HG02623 (cell line): ENCODE results near the gene GOLGA8K.
"Not testable (repeated sequence)": the region's sequence is repeated elsewhere in the genome, so short reads cannot be mapped to it uniquely, and the experiment has no call there.

Source experiments
- ATAC-seq: cut with Tn5 transposase; IDR thresholded peaks from one replicate; pipeline ENCODE4 v1.9.1; 2021; ENCODE audit warnings: moderate library complexity; ENCODE audit not compliant: unreplicated experiment

The GOLGA8K gene

DNA sequence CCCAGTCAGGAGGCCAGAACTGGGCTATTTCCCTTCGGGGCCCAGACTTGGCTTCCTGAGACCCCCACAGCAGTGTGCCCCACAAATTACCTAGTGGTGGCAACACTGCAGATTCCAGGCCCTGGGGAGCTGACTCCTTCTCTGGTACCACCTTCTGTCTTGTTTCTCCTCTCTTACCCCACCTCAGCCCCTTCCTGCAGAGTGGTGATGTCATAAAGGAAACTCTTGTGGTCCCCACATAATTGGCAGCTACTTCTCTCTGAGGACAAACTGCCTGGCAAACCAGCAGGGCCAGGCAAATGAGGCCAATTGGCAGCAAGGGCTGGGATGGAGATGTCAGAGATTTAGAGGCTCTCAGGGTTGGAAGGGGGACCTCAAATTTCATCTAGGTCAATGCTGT lies 44.6 kb downstream of the GOLGA8K start:
- ATAC-seq, result not testable (repeated sequence)

DNA sequence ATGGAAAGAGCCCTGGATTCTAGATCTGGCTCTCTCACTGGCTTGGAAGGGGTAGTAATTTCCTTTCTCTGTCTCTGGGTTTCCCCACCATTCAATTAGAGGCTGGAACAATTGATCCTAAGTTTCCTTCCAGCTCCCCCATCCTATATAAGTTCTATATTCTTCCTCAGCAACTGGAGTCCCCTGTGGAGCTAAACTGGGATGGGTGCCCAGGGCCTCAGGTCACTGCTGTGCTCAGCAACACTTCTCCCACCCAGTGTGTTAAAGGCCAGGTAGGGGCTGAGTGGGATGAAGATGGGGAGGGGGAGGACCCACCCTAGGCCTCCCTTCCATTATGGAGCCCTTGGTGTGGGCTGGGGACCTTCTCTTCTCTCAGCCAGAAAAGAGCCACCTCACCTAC lies 46.2 kb downstream of the GOLGA8K start:
- ATAC-seq, result not testable (repeated sequence)

DNA sequence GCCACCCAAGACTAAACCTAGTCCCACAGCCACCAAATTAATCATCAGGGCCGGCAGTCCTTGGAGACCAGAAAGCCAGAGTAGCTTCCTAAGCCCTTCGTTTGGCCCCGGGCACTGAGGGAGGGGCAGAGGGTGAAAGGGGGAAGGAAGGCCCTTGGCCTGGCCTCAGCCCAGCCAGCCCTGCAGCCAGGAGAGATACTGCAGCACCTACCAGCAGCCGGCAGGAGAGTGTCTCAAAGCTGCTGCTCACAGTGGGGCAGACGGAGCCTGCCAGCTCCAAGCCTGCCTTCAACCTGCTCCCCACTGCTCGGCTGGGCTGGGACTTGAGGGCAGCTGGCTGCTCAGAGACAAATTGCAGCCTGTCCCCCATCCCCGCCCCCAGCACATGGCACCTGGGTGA lies 50.3 kb downstream of the GOLGA8K start:
- ATAC-seq, result not testable (repeated sequence)

DNA sequence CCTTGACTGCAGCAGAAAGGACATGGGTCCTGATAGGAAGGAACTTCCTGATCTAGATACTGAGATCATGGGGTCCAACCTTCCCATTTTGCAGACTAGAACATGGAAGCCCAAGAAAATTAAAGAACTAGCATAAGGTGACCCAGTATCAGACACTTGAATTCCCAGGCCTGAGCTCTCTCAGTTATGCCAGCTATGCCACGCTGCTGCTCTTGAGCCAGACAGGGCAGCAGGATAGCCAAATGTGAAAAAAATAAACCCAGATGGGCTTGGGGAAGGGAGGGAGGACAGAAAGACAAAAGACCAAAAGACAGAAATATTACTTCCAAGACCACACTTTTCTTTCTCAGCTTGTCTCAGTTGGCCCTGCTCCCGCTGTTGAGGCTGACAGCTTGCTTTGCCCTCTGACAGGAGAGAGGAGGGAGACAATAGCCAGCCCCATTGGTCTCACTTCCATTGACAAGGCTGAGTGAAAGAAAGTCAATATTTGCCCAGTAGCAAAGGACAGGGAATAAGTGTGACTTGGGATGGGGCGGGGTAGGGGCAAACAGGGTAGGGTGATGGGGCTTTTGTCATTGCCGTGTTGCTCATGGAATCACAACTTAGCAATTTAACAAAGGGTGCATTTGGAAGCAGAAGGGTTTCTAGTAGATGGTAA lies 52.4 kb downstream of the GOLGA8K start:
- ATAC-seq, result not testable (repeated sequence)

DNA sequence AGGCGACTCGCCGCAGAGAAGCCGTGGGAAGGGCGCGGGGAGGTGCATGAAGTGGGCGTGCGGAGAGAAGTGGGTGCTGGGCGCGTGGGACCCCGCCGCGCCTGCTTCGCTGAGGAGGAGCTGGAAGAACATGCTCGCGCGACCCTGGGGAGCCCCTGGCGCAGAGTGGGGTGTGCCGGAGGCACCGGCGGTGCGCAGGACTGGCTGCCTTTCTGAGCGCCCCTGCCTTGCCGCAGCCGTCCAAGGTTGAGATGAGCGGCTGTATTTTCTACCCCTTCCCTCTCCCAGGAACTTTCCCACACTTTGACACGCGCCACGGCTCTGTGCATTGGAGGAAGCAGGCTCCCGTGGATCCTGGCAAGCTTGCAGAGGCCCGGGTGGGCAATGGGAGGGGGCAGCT lies 56.1 kb downstream of the GOLGA8K start:
- ATAC-seq, result not testable (repeated sequence)

DNA sequence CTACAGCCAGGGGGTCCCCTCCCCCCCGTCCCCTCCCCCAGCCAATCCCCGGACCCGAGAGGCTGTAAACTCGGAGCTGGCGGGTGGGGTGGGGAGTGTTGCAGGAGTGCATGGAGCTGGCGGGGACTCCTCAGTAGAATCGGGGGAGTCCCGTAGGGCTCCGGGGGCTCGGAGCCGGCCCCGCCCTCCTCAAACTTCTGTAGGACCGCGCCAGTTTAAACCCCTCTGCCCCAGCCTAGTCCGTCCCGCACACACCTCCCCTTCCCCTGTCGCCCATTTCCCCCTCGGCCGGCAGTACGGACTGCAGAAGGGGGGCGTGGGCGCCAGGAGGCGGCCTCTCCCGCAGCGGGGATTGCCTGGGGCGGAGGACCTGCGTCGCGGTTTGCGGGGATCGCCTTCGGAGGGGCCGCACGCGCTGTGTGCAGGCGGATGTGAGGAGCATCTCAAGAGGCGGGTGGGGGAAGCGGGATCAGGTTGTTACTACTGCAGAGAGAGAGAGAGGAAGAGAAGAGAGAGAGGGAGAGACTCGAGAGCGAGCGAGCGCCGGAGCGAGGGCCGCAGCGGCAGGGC lies 57.0 kb downstream of the GOLGA8K start:
- not testable (repeated sequence) for ATAC-seq

DNA sequence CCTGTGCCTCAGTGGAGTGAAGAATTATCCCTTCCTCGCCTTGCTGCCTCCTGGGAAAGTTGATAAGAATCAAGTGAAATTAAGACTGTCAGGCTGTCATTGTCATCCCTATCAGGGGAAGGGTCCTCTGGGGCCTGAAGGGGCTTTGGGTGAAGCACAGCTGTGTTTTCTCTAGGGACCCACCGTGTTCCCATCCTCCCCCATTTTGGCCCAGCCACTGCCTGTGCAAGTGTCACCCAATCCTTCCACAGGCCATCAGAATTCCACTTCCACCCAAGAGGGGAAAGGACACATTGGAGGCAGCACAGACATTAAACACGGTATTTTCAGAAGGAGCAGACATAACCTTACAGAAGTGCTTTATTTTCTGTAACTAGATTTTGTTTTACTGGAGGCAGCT lies 59.2 kb downstream of the GOLGA8K start:
- ATAC-seq, result not testable (repeated sequence)
